Measurements from ENCODE around the gene TMEM62. TPM values are rescaled to one million over a fixed set of nuclear protein-coding genes. Genes with fewer than 3 reads are reported as not detected.
"Not testable (repeated sequence)": the region's sequence is repeated elsewhere in the genome, so short reads cannot be mapped to it uniquely, and the experiment has no call there.

The TMEM62 gene
- total RNA-seq, 2 donors from 2014 or later = 22.9 to 26.7 TPM

- peaks cover 16% of the 10 kb centered on the region for H3K4me1 Mint-ChIP-seq
- H3K9me3 ChIP-seq (ENCODE audit: control insufficient read depth, low read length, poor library complexity, severe bottlenecking) = no peaks in the 10 kb centered on the region
- H3K36me3 Mint-ChIP-seq (ENCODE audit: low read depth) = no peaks in the 10 kb centered on the region
- ATAC-seq (no peak), DNase-seq (no peak)
- no peaks in the 10 kb centered on the region for H3K27me3 Mint-ChIP-seq
- H3K4me3 Mint-ChIP-seq = no peak overlapping the region
- no peak overlapping the region for H3K27ac Mint-ChIP-seq
These were observed 4.4 kb upstream of the TMEM62 start for GRCh38 chr15:43128980-43129335.

GRCh38 chr15:43132830-43133429, 456 bp upstream of the TMEM62 start:
- no peak for ATAC-seq
- no peaks in the 10 kb centered on the region for H3K27me3 Mint-ChIP-seq
- no peak for DNase-seq
- H3K9me3 ChIP-seq (ENCODE audit: control insufficient read depth, low read length, poor library complexity, severe bottlenecking) = no peaks in the 10 kb centered on the region
- peak overlapping the region; percentile 92 for H3K4me3 Mint-ChIP-seq
- no peaks in the 10 kb centered on the region for H3K36me3 Mint-ChIP-seq (ENCODE audit: low read depth)
- peaks cover 20% of the 10 kb centered on the region for H3K4me1 Mint-ChIP-seq
- H3K27ac Mint-ChIP-seq = peak overlapping the region; percentile 96

GRCh38 chr15:43134157-43134635, 810 bp downstream of the TMEM62 start:
- H3K4me3 Mint-ChIP-seq = peak overlapping the region; percentile 92
- H3K4me1 Mint-ChIP-seq = peaks cover 21% of the 10 kb centered on the region
- no peaks in the 10 kb centered on the region for H3K27me3 Mint-ChIP-seq
- no peaks in the 10 kb centered on the region for H3K36me3 Mint-ChIP-seq (ENCODE audit: low read depth)
- DNase-seq (no peak), ATAC-seq (peak; percentile 35)
- H3K27ac Mint-ChIP-seq = peak overlapping the region; percentile 96
- no peaks in the 10 kb centered on the region for H3K9me3 ChIP-seq (ENCODE audit: control insufficient read depth, low read length, poor library complexity, severe bottlenecking)

GRCh38 chr15:43135351-43135750, 2.0 kb downstream of the TMEM62 start:
- peaks cover 4% of the 10 kb centered on the region for H3K36me3 Mint-ChIP-seq (ENCODE audit: low read depth)
- ATAC-seq (no peak), DNase-seq (no peak)
- H3K4me1 Mint-ChIP-seq = peaks cover 23% of the 10 kb centered on the region
- peak overlapping the region; percentile 96 for H3K27ac Mint-ChIP-seq
- H3K9me3 ChIP-seq (ENCODE audit: control insufficient read depth, low read length, poor library complexity, severe bottlenecking) = no peaks in the 10 kb centered on the region
- H3K27me3 Mint-ChIP-seq = no peaks in the 10 kb centered on the region
- no peak overlapping the region for H3K4me3 Mint-ChIP-seq

GRCh38 chr15:43143203-43143941, 10.0 kb downstream of the TMEM62 start:
- DNase-seq (no peak), ATAC-seq (no peak)
- Mint-ChIP-seq H3K27ac (peak overlapping the region; percentile 12), H3K4me3 (no peak overlapping the region), H3K36me3 (ENCODE audit: low read depth) (peaks cover 10% of the 10 kb centered on the region), H3K4me1 (peaks cover 13% of the 10 kb centered on the region), H3K27me3 (no peaks in the 10 kb centered on the region)
- no peaks in the 10 kb centered on the region for H3K9me3 ChIP-seq (ENCODE audit: control insufficient read depth, low read length, poor library complexity, severe bottlenecking)

- no peak for ATAC-seq
These were observed 11.1 kb downstream of the TMEM62 start for GRCh38 chr15:43144512-43144911.

GRCh38 chr15:43146184-43146583, 12.8 kb downstream of the TMEM62 start:
- peaks cover 7% of the 10 kb centered on the region for H3K36me3 Mint-ChIP-seq (ENCODE audit: low read depth)
- no peak for ATAC-seq
- no peaks in the 10 kb centered on the region for H3K27me3 Mint-ChIP-seq
- no peak for DNase-seq
- H3K27ac Mint-ChIP-seq = no peak overlapping the region
- no peak overlapping the region for H3K4me3 Mint-ChIP-seq
- no peaks in the 10 kb centered on the region for H3K9me3 ChIP-seq (ENCODE audit: control insufficient read depth, low read length, poor library complexity, severe bottlenecking)
- H3K4me1 Mint-ChIP-seq = peaks cover 11% of the 10 kb centered on the region

More at GRCh38 chr15:43144512-43144911, 11.1 kb downstream of the TMEM62 start:
- H3K36me3 Mint-ChIP-seq (ENCODE audit: low read depth) = peaks cover 9% of the 10 kb centered on the region
- H3K27ac Mint-ChIP-seq = peak overlapping the region; percentile 12
- peaks cover 11% of the 10 kb centered on the region for H3K4me1 Mint-ChIP-seq
- no peaks in the 10 kb centered on the region for H3K27me3 Mint-ChIP-seq
- no peaks in the 10 kb centered on the region for H3K9me3 ChIP-seq (ENCODE audit: control insufficient read depth, low read length, poor library complexity, severe bottlenecking)
- DNase-seq = no peak
- H3K4me3 Mint-ChIP-seq = no peak overlapping the region

- Mint-ChIP-seq H3K4me1 (peaks cover 8% of the 10 kb centered on the region), H3K27me3 (no peaks in the 10 kb centered on the region), H3K36me3 (ENCODE audit: low read depth) (peaks cover 8% of the 10 kb centered on the region), H3K4me3 (no peak overlapping the region), H3K27ac (no peak overlapping the region)
- ATAC-seq (no peak), DNase-seq (no peak)
- no peaks in the 10 kb centered on the region for H3K9me3 ChIP-seq (ENCODE audit: control insufficient read depth, low read length, poor library complexity, severe bottlenecking)
These were observed 17.0 kb downstream of the TMEM62 start for GRCh38 chr15:43150191-43150929.

- peaks cover 10% of the 10 kb centered on the region for H3K4me1 Mint-ChIP-seq
- H3K27ac Mint-ChIP-seq = no peak overlapping the region
- H3K36me3 Mint-ChIP-seq (ENCODE audit: low read depth) = peaks cover 7% of the 10 kb centered on the region
- H3K4me3 Mint-ChIP-seq = peak overlapping the region; percentile 65
- DNase-seq (no peak), ATAC-seq (peak; percentile 100)
- no peaks in the 10 kb centered on the region for H3K9me3 ChIP-seq (ENCODE audit: control insufficient read depth, low read length, poor library complexity, severe bottlenecking)
- H3K27me3 Mint-ChIP-seq = no peaks in the 10 kb centered on the region
These were observed 18.3 kb downstream of the TMEM62 start for GRCh38 chr15:43151688-43152087.

GRCh38 chr15:43153269-43153668, 19.9 kb downstream of the TMEM62 start:
- no peak overlapping the region for H3K4me3 Mint-ChIP-seq

GRCh38 chr15:43165801-43166325, 32.5 kb downstream of the TMEM62 start:
- no peak for ATAC-seq

More at GRCh38 chr15:43153269-43153668, 19.9 kb downstream of the TMEM62 start:
- DNase-seq (no peak), ATAC-seq (no peak)
- Mint-ChIP-seq H3K27me3 (no peaks in the 10 kb centered on the region), H3K27ac (no peak overlapping the region), H3K4me1 (peaks cover 10% of the 10 kb centered on the region), H3K36me3 (ENCODE audit: low read depth) (peaks cover 7% of the 10 kb centered on the region)
- no peaks in the 10 kb centered on the region for H3K9me3 ChIP-seq (ENCODE audit: control insufficient read depth, low read length, poor library complexity, severe bottlenecking)

GRCh38 chr15:43167261-43167660, 33.9 kb downstream of the TMEM62 start:
- not testable (repeated sequence) for H3K27ac Mint-ChIP-seq; H3K27me3 Mint-ChIP-seq; H3K4me3 Mint-ChIP-seq; H3K36me3 Mint-ChIP-seq (ENCODE audit: low read depth); DNase-seq; H3K9me3 ChIP-seq (ENCODE audit: control insufficient read depth, low read length, poor library complexity, severe bottlenecking); ATAC-seq; H3K4me1 Mint-ChIP-seq

More at GRCh38 chr15:43165801-43166325, 32.5 kb downstream of the TMEM62 start:
- no peaks in the 10 kb centered on the region for H3K27me3 Mint-ChIP-seq
- H3K27ac Mint-ChIP-seq = no peak overlapping the region
- no peak overlapping the region for H3K4me3 Mint-ChIP-seq
- no peaks in the 10 kb centered on the region for H3K36me3 Mint-ChIP-seq (ENCODE audit: low read depth)
- no peaks in the 10 kb centered on the region for H3K4me1 Mint-ChIP-seq
- no peaks in the 10 kb centered on the region for H3K9me3 ChIP-seq (ENCODE audit: control insufficient read depth, low read length, poor library complexity, severe bottlenecking)
- DNase-seq = no peak

Data from T-helper 17 cell (primary cell).